Measurements from ENCODE around the gene HMGN3.

The HMGN3 gene

GRCh38 chr6:79184086-79184485 is 50.4 kb downstream of the HMGN3 start:
- DNase-seq = no peak

- DNase-seq = no peak
These were observed 54.4 kb downstream of the HMGN3 start for GRCh38 chr6:79180052-79180451.

- no peak for DNase-seq
These were observed 61.1 kb downstream of the HMGN3 start for GRCh38 chr6:79173378-79173777.

GRCh38 chr6:79170959-79171358 is 63.5 kb downstream of the HMGN3 start:
- no peak for DNase-seq

GRCh38 chr6:79170431-79170830 is 64.1 kb downstream of the HMGN3 start:
- no peak for DNase-seq

- no peak for DNase-seq
These were observed 65.8 kb downstream of the HMGN3 start for GRCh38 chr6:79168695-79168980.

GRCh38 chr6:79167931-79168694 is 66.4 kb downstream of the HMGN3 start:
- DNase-seq = no peak

GRCh38 chr6:79159846-79160245 is 74.6 kb downstream of the HMGN3 start:
- no peak for DNase-seq

GRCh38 chr6:79158856-79159516 is 75.5 kb downstream of the HMGN3 start:
- DNase-seq = no peak

GRCh38 chr6:79157961-79158644 is 76.4 kb downstream of the HMGN3 start:
- DNase-seq = no peak

GRCh38 chr6:79152269-79152737 is 82.2 kb downstream of the HMGN3 start:
- DNase-seq = no peak
